HG03460 (cell line): Measurements from ENCODE around the gene EXOSC5.
"Not testable (repeated sequence)": the region's sequence is repeated elsewhere in the genome, so short reads cannot be mapped to it uniquely, and the experiment has no call there.

ENCODE experiments used
- ATAC-seq: cut with Tn5 transposase; IDR thresholded peaks from one replicate; pipeline ENCODE4 v1.9.1; 2021; ENCODE audit not compliant: unreplicated experiment

Gene EXOSC5

DNA sequence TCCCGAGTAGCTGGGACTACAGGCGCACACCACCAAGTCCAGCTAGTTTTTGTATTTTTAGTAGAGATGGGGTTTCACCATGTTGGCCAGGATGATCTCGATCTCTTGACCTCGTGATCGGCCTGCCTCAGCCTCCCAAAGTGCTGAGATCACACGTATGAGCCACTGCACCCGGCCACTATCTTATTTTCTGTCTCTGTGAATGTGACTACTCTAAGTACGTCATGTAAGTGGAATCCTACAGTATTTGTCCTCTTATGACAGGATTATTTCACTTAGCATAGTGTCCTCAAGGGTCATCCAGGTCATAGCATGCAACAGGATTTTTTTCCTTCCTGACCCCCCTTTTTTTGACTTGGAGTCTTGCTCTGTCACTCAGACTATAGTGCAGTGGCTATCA lies 25.6 kb downstream of the EXOSC5 start:
- no peak for ATAC-seq

DNA sequence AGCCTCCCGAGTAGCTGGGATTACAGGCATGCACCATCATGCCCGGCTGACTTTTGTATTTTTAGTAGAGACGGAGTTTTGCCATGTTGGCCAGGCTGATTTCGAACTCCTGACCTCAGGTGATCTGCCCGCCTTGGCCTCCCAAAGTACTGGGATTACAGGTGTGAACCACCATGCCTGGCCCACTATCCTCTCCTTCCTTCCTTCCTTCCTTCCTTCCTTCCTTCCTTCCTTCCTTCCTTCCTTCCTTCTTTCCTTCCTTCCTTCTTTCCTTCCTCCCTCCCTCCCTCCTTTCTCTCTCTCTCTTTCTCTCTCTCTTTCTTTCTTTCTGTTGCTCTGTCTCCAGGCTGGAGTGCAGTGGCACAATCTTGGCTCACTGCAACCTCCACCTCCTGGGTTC lies 26.0 kb downstream of the EXOSC5 start:
- not testable (repeated sequence) for ATAC-seq

DNA sequence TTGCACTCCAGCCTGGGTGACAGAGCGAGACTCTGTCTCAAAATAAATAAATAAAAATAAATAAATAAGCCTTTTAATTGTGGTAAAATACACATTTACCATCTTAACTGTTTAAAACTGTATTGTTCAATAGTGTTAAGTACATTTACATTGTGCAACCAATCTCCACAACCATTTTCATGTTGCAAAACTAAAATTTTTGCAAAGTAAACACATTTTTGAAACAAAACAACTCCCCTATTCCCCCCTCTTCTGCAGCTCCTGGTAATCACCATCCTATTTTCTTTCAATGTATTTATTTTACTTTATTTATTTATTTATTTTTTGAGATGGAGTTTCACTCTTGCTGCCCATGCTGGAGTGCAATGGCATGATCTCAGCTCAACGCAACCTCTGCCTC lies 27.4 kb downstream of the EXOSC5 start:
- no peak for ATAC-seq

DNA sequence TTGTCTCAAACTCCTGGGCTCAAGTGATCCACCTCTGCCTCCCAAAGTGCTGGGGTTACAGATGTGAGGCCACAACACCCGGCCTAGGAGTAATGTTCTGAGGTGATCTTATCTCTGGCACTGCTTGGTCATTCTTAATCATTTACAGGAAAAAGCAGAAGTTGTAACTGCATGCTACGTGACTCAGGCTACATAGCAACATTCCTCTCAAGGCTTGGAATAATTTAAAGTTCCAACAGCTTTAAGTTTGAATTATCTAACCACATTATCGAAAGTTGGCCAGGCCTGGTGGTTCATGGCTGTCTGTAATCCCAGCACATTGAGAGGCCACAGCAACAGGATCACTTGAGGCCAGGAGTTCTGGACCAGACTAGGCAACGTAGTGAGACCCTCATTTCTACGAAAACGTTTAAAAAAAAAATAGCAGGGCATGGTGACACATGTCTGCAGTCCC lies 29.3 kb downstream of the EXOSC5 start:
- peak; percentile 36 for ATAC-seq

DNA sequence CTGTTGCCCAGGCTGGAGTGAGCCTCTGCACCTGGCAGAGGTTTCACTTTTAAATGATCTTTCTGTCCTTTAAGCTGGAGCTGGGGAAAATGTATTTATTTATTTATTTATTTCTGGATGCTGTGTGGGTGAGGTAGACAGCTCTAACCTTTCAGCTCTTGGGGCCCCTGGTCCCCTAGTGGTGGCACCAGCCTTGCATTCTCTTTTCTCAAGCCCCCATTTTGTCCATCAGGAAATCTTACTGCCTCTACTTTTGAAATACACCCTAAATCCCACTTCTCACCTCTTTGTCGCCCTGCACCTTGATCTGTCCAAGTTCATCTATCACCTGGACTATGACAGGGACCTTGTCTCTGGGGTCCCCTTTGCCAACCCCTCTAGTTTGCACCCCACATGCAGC lies 31.1 kb downstream of the EXOSC5 start:
- ATAC-seq: no peak

DNA sequence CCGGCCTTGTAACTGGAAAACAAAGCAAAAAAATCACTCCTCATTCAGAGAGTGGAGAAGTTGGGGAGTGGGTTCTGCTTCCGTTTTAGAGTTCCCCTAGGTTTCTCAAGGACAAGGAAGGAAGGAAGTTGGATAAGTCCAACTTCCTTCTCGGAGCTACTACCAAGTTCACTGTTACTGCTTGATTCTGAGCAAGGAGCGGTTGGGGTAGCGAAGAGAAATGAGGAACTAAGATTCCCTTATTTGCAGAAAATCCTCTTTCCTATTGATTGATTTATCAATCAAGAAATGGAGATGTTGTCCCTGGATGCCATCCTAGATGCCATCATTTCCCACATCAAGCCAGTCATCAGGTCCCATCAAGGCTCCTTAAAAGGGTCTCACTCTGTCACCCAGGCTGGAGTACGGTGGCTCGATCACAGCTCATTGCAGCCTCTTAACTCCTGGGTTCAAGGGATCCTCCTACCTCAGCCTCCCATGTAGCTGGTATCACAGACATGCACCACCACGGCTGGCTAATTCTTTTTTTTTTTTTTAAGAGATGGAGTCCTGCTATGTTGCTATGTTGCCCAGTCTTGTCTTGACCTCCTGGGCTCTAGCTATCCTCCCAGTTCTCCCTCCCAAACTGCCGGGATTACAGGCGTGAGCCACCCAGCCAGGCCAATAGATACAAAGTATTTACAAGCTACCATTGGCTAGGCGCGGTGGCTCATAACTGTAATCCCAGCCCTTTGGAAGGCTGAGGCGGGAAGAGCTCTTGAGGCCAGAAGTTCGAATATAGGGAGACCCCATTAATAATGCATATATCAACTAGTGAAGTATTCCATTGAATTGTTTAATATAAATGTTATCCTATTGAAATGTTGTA lies 32.4 kb downstream of the EXOSC5 start:
- no peak for ATAC-seq

DNA sequence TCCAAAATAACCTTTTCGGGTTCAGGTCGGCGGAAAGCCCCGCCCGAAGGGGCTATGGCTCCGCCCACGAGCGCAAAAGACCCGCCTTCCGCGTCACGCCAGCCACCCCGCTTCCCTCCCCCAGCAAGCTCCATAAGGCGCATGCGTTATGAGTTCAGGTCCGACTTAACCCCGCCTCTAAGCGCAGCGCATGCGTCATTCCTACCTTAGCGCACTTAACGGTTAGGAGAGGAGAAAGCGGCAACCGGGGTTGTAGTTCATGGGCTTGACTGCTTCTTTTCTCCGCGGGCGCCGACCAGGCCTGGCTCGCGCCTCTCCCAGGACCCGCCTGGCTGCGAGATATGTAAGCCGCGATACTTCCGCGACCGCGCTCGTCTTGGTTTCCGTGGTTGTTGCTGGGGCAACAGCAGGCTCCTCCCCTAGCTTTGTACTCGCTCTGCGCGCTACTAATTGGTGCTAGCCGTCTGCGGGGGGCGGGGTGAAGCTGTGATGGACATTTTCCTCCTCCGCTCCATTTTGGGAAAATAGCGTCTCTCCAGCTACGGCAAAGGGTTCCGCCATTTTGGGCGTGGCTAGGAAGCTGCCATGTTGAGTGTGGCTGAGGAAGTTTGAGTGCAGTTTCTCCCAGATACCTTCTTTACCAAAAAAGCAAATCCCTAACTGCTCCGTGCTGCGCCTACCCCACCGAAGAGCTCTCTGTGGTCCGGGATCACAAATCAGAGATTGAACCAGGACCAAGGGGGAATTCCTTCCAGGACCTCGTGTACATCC lies 33.2 kb downstream of the EXOSC5 start, which contains the start of gene B9D2:
B9D2 (minus strand) TSS at position 397 of the 771 bp plus-strand sequence. CDS start 630 bp downstream, outside the sequence.
- peak; percentile 76 for ATAC-seq

DNA sequence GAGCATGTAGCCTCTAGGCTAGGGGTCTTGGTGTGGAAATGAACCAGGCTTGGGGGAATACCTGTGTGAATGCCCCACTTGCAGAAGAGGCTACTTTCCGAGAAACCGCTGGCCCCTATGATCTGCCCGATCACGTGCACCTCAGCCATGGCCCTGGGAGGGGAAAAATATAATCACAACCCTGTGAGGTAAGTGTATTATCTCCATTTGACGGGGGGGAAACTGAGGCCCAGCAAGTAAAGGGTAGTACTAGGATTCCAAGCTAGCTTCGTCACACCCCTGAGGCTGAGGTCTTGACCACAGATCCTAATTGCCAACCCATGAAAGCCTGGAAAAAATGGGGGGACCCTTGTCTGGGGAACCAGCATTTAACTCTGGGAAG lies 33.8 kb downstream of the EXOSC5 start:
- no peak for ATAC-seq

DNA sequence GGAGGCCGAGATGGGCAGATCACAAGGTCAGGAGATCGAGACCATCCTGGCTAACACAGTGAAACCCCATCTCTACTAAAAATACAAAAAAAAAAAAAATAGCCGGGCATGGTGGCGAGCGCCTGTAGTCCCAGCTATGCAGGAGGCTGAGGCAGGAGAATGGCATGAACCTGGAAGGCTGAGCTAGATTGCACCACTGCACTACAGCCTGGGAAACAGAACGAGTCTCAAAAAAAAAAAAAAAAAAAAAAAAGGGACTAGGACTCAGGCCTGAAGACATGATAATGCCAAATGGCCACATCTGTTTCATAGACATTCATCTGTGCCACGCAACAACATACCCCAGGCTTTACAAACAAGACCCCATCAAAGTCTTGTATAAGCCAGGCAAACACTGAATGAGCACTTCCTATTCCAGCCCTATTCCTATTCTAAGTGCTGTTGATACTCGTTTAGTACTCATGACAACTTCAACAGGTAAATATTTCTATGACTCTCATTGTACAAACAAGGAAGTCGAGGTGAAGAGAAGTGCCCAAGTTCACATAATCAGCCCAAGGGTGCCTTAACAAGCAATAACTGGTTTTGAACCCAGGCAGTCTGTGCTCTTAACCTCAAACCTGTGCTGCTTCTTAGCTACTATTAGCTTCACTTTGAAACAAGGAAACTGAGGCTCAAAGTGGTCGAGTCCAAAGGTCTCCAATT lies 34.9 kb downstream of the EXOSC5 start:
- no peak for ATAC-seq

DNA sequence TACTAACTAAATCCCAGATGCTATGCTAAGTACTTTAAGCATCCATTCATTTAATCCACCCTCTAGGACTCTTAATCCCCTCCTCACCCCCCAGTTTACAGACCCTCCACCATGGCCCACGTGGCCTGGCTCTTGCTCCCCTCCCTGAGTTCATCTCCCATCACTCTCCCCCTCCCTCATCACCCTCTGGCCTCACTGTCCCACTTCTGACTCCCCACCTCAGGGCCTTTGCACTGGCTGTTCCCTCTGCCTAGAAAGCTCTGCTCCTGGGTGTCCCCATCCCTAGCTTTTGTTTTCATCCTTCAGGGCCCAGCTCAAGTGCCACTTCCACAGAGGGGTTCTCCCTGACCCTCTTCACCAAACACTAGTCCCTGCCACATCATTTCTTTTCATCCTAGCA lies 37.4 kb downstream of the EXOSC5 start:
- ATAC-seq: no peak

DNA sequence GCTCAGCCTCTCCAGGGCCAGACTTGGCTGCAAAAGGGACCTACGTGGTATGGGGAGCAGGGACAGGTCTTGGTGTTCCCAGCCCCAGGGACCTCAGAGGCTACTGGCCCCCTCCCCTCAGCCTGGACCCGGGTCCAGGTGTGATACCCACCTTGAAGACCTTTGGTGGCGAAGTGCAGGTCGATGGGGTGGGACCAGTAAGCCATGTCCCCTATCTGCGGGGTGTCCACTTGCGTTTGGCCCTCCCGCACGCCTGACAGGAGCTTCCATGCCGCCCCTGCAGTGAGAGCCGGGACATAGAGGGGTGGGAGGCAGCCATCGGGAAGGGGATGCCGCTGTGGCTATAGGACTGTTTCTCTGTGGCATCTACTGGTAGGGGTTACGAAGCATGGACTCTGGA lies 39.4 kb downstream of the EXOSC5 start:
- ATAC-seq: no peak

DNA sequence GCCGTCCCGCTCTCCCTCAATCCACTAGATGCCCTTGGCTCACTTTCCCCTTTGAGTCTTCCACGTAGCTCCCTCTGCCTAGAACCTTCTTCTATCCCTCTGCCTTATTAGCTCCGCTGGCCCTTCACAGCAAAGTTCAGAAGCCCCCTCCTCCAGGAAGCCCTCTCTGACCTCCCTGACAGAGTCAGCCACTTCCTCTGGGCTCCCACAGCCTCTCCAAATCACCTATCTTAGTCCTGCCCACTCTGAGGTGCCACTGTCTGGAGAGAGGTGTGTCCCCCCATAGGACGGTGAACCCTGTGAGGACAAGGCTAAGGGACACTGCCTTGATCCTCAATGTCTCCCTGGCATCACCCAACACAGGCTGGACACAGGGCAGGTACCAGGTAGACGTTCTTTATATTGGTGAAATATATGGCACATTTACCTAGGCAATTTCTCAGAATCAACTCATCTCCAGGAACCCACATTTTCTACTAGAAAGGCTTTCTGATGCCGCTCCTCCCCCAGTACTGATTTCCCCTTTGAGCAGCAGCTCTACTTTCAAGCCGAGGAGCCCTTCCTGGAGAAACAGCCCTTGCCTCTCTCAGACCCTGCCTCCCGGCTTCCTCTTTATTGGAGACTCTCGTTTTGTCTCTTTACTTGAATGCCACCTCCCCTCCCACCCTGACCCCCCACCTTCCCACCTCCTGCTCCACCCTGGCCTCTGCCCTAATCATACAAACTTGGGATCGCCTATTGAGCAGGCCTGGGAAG lies 40.0 kb downstream of the EXOSC5 start:
- ATAC-seq: no peak

DNA sequence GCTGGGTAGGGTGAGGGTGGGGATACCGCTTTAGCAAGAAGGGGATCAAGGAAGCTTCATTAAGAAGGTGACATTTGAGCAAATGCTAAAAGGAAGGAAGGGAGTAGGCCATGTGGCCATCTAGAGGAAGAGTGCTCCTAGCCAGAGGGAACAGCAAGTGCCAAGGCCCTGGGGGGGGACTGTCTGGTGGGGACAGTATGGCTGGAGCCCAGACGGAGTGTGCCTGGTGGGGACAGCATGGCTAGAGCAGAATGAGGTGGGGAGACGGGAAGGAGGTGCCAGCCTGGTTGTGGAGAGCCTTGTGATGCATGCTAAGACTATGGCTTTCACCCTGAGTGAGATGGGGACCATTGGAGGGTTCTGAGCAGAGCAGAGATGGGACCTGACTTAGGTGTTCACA lies 41.4 kb downstream of the EXOSC5 start:
- ATAC-seq: no peak

DNA sequence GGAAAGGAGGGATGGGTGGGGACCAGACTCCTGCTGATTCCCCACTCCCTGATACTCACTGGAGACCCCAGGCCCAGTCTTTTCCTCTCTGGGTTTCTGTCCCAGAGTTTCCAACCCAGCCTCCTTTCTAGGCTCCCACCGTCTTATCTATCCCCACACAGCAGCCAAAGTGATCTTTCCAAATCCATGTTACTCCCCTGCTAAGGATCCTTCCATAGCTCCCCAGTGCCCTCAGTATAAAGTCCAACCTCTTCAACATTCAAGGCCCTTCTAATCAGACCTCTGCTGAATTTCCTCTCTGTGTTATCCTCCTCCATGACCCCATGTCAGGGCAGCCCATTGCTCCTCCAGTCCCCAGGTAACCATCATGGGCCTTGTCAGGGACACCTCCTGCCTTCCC lies 42.1 kb downstream of the EXOSC5 start:
- ATAC-seq: no peak

DNA sequence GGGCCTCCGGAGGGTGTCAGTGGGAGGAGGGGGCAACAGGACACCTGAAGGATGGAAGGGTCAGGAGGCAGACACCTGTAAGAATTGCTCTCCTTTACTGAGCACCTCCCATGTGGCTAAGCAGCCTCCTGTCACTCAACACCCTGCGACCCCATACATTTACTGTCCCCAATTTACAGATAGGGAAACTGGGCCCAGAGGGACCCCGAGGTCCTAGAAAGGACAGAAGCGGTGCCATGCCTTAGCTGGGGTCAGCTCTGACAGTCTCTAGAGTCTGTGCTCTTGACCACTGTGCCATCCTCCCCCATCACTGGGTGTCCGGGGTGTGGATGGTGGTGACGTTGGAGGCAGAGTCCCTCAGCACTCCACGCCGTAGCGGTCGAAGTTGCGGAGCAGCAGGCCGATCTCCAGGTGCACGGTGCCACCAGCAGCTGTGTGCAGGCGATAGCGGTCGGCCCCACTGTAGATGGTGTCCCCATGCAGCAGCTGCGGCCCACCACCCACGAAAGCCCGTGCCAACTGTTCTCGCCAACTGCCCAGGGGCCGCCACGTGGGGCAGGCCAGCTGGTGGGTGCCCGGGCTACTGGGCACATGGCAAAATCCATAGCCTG lies 42.7 kb downstream of the EXOSC5 start:
- ATAC-seq: no peak

DNA sequence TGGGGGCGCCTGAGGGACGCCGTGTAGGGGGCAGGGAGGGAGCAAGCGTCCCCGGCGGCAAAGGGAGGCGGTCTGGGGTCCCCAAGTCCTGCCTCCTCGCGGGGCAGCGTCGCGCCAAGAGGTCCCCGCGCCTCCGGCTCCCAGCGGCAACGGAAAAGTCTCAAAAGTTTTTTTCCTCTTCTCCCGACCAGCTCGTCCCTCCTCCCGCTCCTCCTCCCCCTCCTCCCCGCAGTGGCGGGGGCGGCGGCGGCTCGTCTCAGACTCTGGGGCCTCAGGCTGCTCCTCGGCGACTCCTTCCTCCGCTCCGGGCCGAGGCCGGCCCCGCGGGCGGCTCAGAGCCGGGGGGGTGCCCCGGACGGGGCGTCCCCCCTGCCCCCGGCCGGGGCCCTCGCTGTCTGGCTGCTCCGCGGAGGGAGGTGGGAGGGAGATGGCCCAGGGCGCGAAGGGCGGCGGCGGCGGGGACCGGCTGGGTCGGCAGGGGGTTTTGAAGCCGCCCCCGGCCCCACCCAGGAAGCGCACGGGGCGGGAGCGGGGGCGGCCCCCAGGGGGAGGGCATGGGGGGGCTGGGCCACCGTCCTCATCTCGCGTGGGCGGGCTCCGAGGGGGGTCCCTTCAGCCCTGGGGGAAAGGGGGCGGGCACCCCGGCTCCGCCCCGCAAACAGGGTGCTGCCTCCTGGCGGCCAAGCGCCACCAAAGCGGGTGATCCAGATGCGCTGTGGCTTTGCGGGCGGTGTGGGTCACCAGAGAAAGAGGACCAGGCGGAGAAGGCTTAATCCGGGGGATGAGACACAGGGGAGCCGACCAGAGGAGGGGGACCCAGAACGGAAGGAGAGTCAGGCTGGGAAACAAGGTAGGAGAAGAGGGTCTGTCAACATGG lies 43.5 kb downstream of the EXOSC5 start, which contains the start of gene TGFB1:
TGFB1 (minus strand) TSS at position 457 of the 877 bp plus-strand sequence. CDS start 878 bp downstream, outside the sequence.
- no peak for ATAC-seq

DNA sequence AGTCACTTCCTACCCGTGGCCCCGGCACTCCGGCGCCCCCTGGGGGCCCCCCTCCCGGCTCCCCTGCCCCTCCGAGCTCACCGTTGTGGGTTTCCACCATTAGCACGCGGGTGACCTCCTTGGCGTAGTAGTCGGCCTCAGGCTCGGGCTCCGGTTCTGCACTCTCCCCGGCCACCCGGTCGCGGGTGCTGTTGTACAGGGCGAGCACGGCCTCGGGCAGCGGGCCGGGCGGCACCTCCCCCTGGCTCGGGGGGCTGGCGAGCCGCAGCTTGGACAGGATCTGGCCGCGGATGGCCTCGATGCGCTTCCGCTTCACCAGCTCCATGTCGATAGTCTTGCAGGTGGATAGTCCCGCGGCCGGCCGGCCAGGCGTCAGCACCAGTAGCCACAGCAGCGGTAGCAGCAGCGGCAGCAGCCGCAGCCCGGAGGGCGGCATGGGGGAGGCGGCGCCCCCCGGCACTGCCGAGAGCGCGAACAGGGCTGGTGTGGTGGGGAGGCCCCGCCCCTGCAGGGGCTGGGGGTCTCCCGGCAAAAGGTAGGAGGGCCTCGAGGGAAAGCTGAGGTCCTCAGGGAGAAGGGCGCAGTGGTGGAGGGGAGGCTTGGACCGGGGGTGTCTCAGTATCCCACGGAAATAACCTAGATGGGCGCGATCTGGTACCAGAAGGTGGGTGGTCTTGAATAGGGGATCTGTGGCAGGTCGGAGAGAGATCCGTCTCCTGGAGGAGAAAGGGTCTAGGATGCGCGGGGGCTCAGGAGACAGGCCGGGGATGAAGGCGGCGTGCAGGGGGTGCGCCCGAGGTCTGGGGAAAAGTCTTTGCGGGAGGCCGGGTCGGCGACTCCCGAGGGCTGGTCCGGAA lies 44.3 kb downstream of the EXOSC5 start:
- no peak for ATAC-seq

DNA sequence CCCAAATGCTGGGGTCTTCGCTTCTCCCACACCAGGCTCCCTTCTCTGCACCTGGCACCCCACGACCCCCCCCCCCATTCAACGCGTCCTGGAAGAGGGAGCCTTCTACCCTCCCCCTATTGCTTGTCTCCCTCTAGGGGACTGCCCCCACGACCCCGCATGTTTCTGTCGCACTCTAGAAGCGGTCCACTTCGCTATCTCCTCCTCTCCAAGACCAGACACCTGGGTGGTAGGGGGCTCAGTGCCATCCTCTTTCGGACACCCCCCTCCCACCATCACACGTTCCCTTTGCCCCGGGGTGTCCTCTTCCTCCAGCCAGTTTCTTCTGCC lies 44.9 kb downstream of the EXOSC5 start:
- ATAC-seq: no peak
